ENCODE results near the gene SORCS1.

The SORCS1 gene

GRCh38 chr10:106705681-106706100 lies 458.8 kb downstream of the SORCS1 start:
- Mint-ChIP-seq H3K4me1 (peaks cover 16% of the 10 kb centered on the region), H3K27ac (no peak overlapping the region), H3K36me3 (ENCODE audit: low read depth) (no peaks in the 10 kb centered on the region), H3K9me3 (no peaks in the 10 kb centered on the region), H3K27me3 (ENCODE audit: low read depth) (peaks cover 25% of the 10 kb centered on the region), H3K4me3 (no peak overlapping the region)
- TF ChIP-seq CTCF (IDR thresholded peaks at IDR 0.05; ENCODE audit: unreplicated experiment in 3 of 3), result peak; percentile 80 to 84 (median 81)

- Mint-ChIP-seq H3K36me3 (ENCODE audit: low read depth) (no peaks in the 10 kb centered on the region), H3K4me3 (no peak overlapping the region), H3K9me3 (no peaks in the 10 kb centered on the region), H3K27ac (no peak overlapping the region), H3K4me1 (no peaks in the 10 kb centered on the region), H3K27me3 (ENCODE audit: low read depth) (peaks cover 14% of the 10 kb centered on the region)
- TF ChIP-seq CTCF (IDR thresholded peaks at IDR 0.05; ENCODE audit: unreplicated experiment in 3 of 3), result no peak
Observed at GRCh38 chr10:106696239-106696638, 468.3 kb downstream of the SORCS1 start.

- H3K27me3 Mint-ChIP-seq (ENCODE audit: low read depth), result peaks cover 8% of the 10 kb centered on the region
Observed at GRCh38 chr10:106694696-106695095, 469.8 kb downstream of the SORCS1 start.

GRCh38 chr10:106682175-106682574 lies 482.3 kb downstream of the SORCS1 start:
- Mint-ChIP-seq H3K27me3 (ENCODE audit: low read depth) (no peaks in the 10 kb centered on the region), H3K9me3 (no peaks in the 10 kb centered on the region), H3K4me3 (no peak overlapping the region), H3K27ac (no peak overlapping the region), H3K36me3 (ENCODE audit: low read depth) (no peaks in the 10 kb centered on the region), H3K4me1 (no peaks in the 10 kb centered on the region)
- peak in 2 of 3 experiments; percentile 27 to 32 for TF ChIP-seq CTCF (IDR thresholded peaks at IDR 0.05; ENCODE audit: unreplicated experiment in 3 of 3)

More at GRCh38 chr10:106694696-106695095, 469.8 kb downstream of the SORCS1 start:
- no peaks in the 10 kb centered on the region for H3K9me3 Mint-ChIP-seq
- H3K27ac Mint-ChIP-seq, result no peak overlapping the region
- no peaks in the 10 kb centered on the region for H3K36me3 Mint-ChIP-seq (ENCODE audit: low read depth)
- TF ChIP-seq CTCF (IDR thresholded peaks at IDR 0.05; ENCODE audit: unreplicated experiment in 3 of 3), result no peak
- H3K4me3 Mint-ChIP-seq, result no peak overlapping the region
- H3K4me1 Mint-ChIP-seq, result no peaks in the 10 kb centered on the region

GRCh38 chr10:106680061-106680460 lies 484.4 kb downstream of the SORCS1 start:
- no peaks in the 10 kb centered on the region for H3K4me1 Mint-ChIP-seq
- H3K9me3 Mint-ChIP-seq, result peaks cover 8% of the 10 kb centered on the region
- no peak for TF ChIP-seq CTCF (IDR thresholded peaks at IDR 0.05; ENCODE audit: unreplicated experiment in 3 of 3)
- no peak overlapping the region for H3K27ac Mint-ChIP-seq
- H3K27me3 Mint-ChIP-seq (ENCODE audit: low read depth), result no peaks in the 10 kb centered on the region
- no peak overlapping the region for H3K4me3 Mint-ChIP-seq
- H3K36me3 Mint-ChIP-seq (ENCODE audit: low read depth), result peaks cover 4% of the 10 kb centered on the region

GRCh38 chr10:106679314-106679713 lies 485.2 kb downstream of the SORCS1 start:
- no peaks in the 10 kb centered on the region for H3K27me3 Mint-ChIP-seq (ENCODE audit: low read depth)
- peaks cover 8% of the 10 kb centered on the region for H3K9me3 Mint-ChIP-seq
- H3K27ac Mint-ChIP-seq, result no peak overlapping the region
- no peak overlapping the region for H3K4me3 Mint-ChIP-seq
- no peak for TF ChIP-seq CTCF (IDR thresholded peaks at IDR 0.05; ENCODE audit: unreplicated experiment in 3 of 3)
- H3K36me3 Mint-ChIP-seq (ENCODE audit: low read depth), result peaks cover 4% of the 10 kb centered on the region
- H3K4me1 Mint-ChIP-seq, result no peaks in the 10 kb centered on the region

Measured in nephron (organoid).